NCI-H2107 treated with DMSO at 0.1 percent for 48 hours (cell line): ENCODE measurements around the gene DCDC2B.
"Not testable (repeated sequence)": the region's sequence is repeated elsewhere in the genome, so short reads cannot be mapped to it uniquely, and the experiment has no call there.

ENCODE experiments used
- DNase-seq: peaks from one replicate; lab custom pipeline; 2025; ENCODE audit not compliant: unreplicated experiment; lab: John Stamatoyannopoulos, UW

DCDC2B gene

DNA sequence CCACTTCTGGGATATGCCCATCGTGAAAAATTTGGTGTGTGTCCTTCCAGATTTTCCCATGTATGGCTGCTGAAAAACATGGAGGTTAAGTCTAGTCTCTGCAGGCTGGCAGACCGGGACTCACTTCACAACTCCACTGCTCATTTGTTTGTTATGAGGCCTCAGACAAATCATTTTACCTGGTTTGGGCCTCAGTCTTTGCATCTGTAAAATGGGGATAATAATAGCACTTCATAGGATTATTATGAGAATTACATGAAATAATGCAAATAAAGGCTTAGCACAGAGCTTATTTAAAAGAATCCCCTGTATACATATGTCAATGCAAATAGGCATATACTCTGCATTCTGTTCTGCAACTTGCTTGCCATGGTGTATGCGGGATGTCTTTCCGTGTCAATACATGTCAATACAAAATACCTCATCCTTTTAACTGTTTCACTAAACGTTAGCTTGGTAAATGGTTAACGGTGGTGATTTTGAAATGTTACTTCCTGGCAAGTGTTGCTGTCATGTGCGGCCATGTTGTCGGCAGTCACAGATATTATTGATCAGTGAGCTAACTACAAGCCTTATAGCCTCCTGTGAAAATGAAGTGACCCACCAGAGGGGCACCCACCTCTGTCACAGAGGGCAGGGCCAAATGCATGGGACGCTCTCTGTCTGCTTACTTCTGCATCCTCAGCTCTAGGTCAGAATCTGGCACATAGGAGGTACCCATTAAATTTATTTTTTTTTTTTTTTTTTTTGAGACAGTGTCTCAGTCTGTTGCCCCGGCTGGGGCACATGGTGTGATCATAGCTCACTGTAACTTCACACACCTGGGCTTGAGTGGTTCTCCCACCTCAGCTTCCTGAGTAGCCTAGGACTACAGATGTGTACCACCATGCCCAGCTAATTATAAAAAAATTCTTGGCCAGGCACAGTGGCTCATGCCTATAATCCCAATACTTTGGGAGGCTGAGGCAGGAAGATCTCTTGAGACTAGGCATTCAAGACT lies 46.5 kb downstream of the DCDC2B start:
- no peak for DNase-seq

DNA sequence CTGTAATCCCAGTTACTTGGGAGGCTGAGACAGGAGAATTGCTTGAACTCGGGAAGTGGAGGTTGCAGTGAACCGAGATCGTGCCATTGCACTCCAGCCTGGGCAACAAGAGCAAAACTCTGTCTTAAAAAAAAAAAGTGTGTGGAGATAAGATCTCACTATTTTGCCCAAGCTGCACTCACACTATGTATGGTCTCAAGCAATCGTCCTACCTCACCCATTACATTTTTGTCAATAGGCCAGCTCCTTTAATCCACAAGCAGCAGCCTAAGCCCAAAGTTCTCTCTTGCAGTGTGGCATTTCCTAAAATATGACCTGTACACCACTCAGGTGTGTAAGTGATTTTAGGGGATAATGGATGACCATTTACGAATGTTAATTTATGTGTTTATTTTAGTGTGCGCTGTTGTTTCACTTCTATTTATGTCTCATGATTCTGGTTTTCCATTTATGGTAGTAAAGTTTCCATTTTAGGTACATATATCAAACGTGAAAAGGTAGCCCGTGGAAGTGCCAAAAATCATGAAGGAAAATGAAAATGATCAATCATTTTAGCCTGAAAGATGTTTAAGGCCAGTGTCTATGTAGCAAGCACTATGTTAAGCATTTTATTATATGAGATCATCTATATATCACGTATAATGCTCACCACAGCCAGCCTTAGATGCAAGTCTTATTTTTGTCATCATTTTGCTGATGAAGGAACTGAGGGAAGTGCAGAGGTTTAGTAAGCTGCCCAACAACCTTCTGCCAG lies 47.8 kb downstream of the DCDC2B start:
- DNase-seq, result no peak

DNA sequence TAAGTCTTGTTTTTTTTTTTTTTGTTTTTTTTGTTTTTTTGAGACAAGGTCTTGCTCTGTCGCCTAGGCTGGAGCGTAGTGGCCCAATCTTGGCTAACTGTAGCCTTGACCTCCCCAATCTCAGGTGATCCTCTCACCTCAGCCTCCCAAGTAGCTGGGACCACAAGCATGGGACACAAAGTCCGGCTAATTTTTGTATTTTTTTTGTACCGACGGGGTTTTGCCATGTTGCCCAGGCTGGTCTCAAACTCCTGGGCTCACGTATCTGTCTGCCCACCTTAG lies 48.3 kb downstream of the DCDC2B start:
- DNase-seq, result no peak

DNA sequence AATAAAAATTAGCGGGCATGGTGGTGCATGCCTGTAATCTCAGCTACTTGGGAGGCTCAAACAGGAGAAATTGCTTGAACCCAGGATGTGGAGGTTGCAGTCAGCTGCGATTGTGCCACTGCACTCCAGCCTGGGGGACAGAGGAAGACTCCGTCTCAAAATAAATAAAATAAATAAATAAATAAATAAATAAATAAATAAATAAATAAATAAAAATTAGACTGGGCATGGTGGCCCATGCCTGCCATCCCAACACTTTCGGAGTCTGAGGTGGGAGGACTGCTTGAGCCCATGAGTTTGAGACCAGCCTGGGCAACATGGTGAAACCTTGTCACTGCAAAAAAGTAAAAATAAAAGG lies 54.3 kb downstream of the DCDC2B start:
- DNase-seq, result not testable (repeated sequence)

DNA sequence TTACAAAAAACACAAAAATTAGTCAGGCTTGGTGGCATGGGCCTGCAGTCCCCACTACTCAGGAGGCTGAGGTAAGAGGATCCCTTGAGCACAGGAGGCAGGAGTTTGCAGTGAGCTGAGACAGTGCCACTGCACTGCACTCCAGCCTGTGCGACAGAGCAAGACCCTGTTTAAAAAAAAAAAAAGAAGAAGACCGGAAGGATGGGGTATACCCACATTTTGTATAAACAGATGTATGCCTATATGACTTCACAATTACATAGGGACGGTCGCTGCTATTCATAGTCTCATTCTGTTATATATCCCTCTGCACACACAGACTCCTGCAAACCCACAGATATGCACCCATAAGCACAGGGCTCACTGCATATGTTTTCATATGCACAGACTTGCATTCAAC lies 54.9 kb downstream of the DCDC2B start:
- DNase-seq, result no peak
